Activated naive CD4-positive, alpha-beta T cell treated with anti-CD3 and anti-CD28 coated beads, Interleukin-2, amount 50 U/mL, for 72 hours (primary cell): ENCODE results near the gene CDK5R2. TPM values are rescaled to one million over a fixed set of nuclear protein-coding genes. Genes with fewer than 3 reads are reported as not detected.
"Not testable (repeated sequence)": the region's sequence is repeated elsewhere in the genome, so short reads cannot be mapped to it uniquely, and the experiment has no call there.

Experiments used
- ATAC-seq, 2 donors: fragments of 150-1000 bp; cut with Tn5 transposase; 2 replicates each; pipeline ENCODE4 v1.10.0; 2021; ENCODE audit warnings: mild to moderate bottlenecking in 2 of 2, moderate library complexity in 2 of 2
- DNase-seq, 2 donors: peaks; one replicate each; pipeline ENCODE4 v3.0.0; 2021 to 2022; ENCODE audit warnings: low spot score in 2 of 2
- H3K27ac Mint-ChIP-seq, 2 donors: one replicate each; pipeline ENCODE4 v1.8.0; 2022; ENCODE audit warnings: mild to moderate bottlenecking in 2 of 2, mixed read lengths in 2 of 2
- H3K36me3 Mint-ChIP-seq, 2 donors: one replicate each; pipeline ENCODE4 v1.8.0; 2022; ENCODE audit warnings: mixed read lengths in 2 of 2
- H3K9me3 Mint-ChIP-seq, 2 donors: one replicate each; pipeline ENCODE4 v1.8.0; 2022; ENCODE audit warnings: mixed read lengths in 2 of 2
- total RNA-seq, 2 donors: library from RNA; stranded (reverse); gene quantifications; one replicate each; pipeline ENCODE4 v1.2.3, GENCODE V29; 2022

The CDK5R2 gene
- total RNA-seq = not detected

DNA sequence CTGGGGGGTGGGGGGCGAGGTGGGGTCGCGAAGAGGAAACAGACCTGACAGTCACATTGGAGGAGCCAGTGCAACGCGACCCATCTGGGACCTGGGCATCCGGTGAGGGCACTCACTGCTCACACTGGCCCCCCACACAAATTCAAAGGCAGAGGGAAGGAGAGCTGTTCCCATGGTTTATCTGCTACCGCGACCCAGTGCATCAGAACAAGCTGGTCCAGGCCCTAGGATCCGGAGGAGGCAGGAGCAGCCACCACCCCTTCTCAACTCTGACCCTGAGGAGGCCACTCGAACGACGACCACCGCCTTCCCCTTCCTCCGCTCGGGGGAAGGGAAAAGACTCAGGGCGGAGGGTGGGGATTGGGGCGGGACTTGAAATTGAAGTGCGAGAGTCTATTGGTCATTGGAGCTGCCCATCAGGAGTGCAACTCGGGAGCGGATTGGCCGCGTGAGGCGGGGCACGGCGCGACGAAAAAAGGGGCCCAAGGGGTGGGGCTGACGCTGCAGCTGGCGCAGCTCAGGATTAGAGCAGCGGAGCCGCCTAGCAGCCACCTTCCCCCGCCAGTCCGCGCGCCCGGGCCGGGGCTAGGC lies at the start of gene CDK5R2:
TSS of gene CDK5R2 (plus strand) at position 526 of the 591 bp plus-strand sequence. CDS start 155 bp downstream, outside the sequence.
- Mint-ChIP-seq H3K27ac (no peak within 1 kb of the TSS), H3K9me3 (no peaks in the 10 kb centered on the region), H3K36me3 (no peaks in the 10 kb centered on the region)
- ATAC-seq (peak; percentile 83 to 98), DNase-seq (peak in 1 of 2 donors; percentile 83)

DNA sequence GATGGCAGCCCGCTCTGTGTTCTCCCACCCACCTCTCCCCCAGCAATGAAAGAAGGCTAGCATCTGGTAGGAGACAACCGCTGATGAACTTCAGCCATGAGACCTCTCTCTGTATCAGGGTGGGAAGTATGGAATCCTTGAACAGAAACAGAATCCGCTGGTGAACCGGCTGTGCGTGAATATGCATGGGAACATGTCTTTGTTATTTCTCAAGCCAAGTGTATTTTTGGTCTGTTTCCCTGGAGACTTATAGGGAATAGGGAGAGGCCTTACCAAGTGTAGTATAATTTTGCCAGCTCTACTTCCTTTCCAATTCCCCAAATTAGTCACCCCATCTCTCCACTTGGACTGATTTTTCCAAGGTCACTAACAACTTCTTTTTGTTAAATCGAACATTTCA lies 48.7 kb upstream of the CDK5R2 start:
- H3K36me3 Mint-ChIP-seq = no peaks in the 10 kb centered on the region
- no peaks in the 10 kb centered on the region for H3K9me3 Mint-ChIP-seq
- H3K27ac Mint-ChIP-seq = no peak overlapping the region
- DNase-seq = no peak
- no peak for ATAC-seq

- ATAC-seq = no peak
- H3K36me3 Mint-ChIP-seq = peaks cover 6 to 11% of the 10 kb centered on the region in 2 donors
- peaks cover 4 to 5% of the 10 kb centered on the region in 2 donors for H3K9me3 Mint-ChIP-seq
- no peak for DNase-seq
- no peak overlapping the region for H3K27ac Mint-ChIP-seq
These were observed 39.0 kb upstream of the CDK5R2 start for GRCh38 chr2:218920504-218920903.

DNA sequence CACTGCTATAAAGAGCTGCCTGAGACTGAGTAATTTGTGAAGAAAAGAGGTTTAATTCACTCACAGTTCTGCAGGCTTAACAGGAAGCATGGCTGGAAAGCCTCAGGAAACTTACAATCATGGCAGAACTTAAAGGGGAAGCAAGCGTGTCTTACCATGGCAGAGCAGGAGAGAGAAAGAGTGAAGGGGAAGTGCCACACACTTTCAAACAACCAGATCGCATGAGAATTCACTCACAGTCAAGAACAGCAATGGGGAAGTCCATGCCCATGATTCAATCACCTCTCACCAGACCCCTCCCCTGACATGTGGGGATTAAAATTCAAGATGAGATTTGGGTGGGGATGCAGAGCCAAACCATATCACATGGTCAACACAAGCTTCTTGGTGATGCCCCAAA lies 34.7 kb upstream of the CDK5R2 start:
- ATAC-seq (no peak), DNase-seq (no peak)
- no peak overlapping the region for H3K27ac Mint-ChIP-seq
- peaks cover 4 to 5% of the 10 kb centered on the region in 2 donors for H3K9me3 Mint-ChIP-seq
- H3K36me3 Mint-ChIP-seq = peaks cover 6 to 15% of the 10 kb centered on the region in 2 donors

GRCh38 chr2:218925434-218925833 lies 34.0 kb upstream of the CDK5R2 start:
- peaks cover 4 to 5% of the 10 kb centered on the region in 2 donors for H3K9me3 Mint-ChIP-seq
- DNase-seq = no peak
- H3K27ac Mint-ChIP-seq = no peak overlapping the region
- no peak for ATAC-seq
- H3K36me3 Mint-ChIP-seq = peaks cover 6 to 15% of the 10 kb centered on the region in 2 donors

GRCh38 chr2:218927422-218927821 lies 32.0 kb upstream of the CDK5R2 start:
- Mint-ChIP-seq H3K36me3 (peaks cover under 1 to 15% of the 10 kb centered on the region in 2 donors), H3K9me3 (peaks cover 4 to 5% of the 10 kb centered on the region in 2 donors), H3K27ac (no peak overlapping the region)
- ATAC-seq = no peak
- DNase-seq = no peak

DNA sequence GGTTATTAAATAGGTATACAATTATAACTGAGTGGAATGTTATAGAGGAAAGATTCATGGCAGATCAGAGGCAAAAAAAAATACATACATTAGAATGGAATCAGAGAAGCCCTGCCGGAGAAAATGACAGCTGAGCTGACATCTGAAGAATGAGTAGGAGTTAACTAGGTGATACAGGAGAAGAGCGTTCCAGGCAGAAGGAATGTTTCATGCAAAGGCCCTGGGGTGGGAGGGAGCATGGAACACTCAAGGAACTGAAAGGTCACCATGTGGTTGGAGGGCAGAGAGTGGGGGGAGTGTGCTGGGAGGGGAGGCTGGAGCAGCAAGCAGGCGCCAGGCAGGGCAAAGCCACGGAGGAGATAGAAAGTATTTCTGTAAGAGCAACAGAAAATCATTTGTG lies 31.6 kb upstream of the CDK5R2 start:
- Mint-ChIP-seq H3K36me3 (peaks cover 0 to 15% of the 10 kb centered on the region in 2 donors), H3K27ac (no peak overlapping the region), H3K9me3 (peaks cover 4 to 5% of the 10 kb centered on the region in 2 donors)
- DNase-seq (no peak), ATAC-seq (no peak)

DNA sequence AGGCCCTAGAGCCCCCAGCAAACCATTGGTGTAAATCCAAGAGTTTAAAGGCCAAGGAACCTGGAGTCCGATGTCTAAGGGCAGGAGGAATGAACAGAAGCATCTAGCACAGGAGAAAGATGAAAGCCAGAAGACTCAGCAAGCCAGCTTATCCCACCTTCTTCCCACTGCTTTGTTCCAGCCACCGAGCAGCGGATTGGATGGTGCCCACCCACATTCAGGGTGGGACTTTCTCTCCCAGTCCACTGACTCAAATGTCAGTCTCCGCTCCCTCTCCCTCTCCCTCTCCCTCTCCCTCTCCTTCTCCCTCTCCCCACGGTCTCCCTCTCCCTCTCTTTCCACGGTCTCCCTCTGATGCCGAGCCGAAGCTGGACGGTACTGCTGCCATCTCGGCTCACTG lies 29.0 kb upstream of the CDK5R2 start:
- ATAC-seq, DNase-seq, H3K27ac Mint-ChIP-seq, H3K9me3 Mint-ChIP-seq, H3K36me3 Mint-ChIP-seq: not testable (repeated sequence)

GRCh38 chr2:218931751-218932150 lies 27.7 kb upstream of the CDK5R2 start:
- H3K36me3 Mint-ChIP-seq, H3K27ac Mint-ChIP-seq, H3K9me3 Mint-ChIP-seq, DNase-seq, ATAC-seq: not testable (repeated sequence)

DNA sequence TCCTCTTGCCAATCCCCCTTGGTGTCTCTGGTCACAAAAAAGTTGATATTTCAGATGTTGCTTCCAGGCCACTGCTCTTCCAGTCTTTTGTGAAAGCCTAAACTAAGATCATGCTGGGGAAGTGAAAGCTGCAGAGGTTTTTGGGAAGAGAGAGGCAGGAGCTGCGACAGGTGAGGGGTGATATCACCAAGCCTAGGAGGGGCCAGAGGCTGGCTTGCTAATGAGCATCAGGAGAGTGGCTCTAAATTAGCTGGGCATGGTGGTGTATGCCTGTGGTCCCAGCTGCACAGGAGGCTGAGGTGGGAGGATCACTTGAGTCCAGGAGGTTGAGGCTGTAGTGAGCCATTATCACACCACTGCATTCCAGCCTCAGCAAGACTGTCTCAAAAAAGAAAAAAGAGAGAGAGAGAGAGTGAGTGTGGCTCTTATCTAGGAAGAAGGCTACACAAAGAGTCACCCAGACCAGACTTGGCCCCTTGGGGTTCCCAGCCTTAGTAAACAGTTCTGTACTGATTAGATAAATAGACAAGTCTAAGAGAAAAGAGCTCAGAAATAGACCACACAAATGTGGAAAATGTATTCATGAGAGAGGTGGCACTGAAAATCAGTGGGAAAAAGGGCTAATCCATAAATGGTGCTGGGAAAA lies 14.6 kb upstream of the CDK5R2 start:
- H3K27ac Mint-ChIP-seq = no peak overlapping the region
- DNase-seq = no peak
- no peaks in the 10 kb centered on the region for H3K9me3 Mint-ChIP-seq
- no peaks in the 10 kb centered on the region for H3K36me3 Mint-ChIP-seq
- ATAC-seq = no peak

DNA sequence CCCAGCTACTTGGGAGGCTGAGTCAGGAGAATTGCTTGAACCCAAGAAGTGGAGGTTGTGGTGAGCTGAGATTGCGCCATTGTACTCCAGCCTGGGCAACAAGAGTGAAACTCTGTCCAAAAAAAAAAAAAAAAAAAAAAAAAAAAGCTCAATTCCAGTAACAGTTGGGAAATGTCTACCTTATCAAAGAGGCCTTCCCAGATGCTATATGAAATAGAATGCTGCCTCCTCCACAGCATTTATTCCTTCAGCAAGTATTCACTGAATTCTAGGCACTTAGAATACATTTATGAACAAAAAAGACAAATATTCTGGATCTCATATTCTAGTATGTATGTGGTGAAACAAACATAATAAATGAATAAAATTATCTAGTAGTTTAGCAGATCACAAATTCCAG lies 12.8 kb upstream of the CDK5R2 start:
- ATAC-seq = no peak
- H3K36me3 Mint-ChIP-seq = no peaks in the 10 kb centered on the region
- H3K27ac Mint-ChIP-seq = no peak overlapping the region
- H3K9me3 Mint-ChIP-seq = no peaks in the 10 kb centered on the region
- no peak for DNase-seq

DNA sequence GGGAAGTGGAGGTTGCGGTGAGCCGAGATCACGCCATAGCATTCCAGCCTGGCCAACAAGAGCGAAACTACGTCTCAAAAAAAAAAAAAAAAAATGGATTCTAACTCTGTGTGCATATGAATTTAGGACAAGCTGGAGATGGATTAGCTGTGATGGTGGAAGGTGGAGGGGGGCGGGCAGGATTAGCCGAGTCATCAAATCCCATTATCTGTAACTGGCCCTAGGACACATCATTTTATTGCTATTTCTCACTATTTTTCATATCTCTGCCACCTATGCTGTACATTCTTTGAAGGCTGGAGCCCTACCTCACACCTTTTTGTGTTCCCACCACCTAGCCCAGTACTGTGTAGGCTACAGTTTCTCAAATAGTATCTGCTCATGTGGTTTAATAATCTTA lies 7.3 kb upstream of the CDK5R2 start:
- ATAC-seq = no peak
- no peak for DNase-seq
- Mint-ChIP-seq H3K36me3 (no peaks in the 10 kb centered on the region), H3K9me3 (no peaks in the 10 kb centered on the region), H3K27ac (no peak overlapping the region)

DNA sequence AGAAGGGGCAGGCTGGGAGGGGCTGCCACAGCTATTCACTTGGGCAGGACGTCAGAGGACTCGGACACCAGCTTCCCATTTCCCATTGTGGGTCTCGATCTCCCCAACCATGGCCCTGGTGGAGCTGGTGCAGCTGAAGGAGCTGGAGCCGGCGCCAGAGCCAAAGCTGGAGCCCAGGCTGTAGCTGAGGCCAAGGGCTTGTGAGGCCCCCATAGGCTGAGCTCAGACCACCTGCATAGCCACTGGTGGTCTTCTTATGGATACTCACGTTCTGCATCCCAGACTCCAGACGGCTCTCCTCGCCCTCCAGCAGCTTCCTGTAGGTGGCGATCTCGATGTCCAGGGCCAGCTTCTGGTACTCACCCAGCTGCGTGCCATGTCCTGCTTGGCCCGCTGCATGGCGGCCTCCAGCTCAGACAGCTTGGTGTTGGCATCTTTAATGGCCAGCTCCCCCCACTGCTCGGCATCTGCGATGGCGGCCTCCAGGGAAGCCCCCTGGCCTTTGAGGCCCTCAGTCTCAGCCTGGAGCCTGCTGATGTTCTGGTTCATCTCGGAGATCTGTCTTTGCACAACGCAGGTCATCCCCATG lies 6.0 kb upstream of the CDK5R2 start:
- DNase-seq (no peak), ATAC-seq (no peak)
- H3K27ac Mint-ChIP-seq = no peak overlapping the region
- no peaks in the 10 kb centered on the region for H3K9me3 Mint-ChIP-seq
- no peaks in the 10 kb centered on the region for H3K36me3 Mint-ChIP-seq

DNA sequence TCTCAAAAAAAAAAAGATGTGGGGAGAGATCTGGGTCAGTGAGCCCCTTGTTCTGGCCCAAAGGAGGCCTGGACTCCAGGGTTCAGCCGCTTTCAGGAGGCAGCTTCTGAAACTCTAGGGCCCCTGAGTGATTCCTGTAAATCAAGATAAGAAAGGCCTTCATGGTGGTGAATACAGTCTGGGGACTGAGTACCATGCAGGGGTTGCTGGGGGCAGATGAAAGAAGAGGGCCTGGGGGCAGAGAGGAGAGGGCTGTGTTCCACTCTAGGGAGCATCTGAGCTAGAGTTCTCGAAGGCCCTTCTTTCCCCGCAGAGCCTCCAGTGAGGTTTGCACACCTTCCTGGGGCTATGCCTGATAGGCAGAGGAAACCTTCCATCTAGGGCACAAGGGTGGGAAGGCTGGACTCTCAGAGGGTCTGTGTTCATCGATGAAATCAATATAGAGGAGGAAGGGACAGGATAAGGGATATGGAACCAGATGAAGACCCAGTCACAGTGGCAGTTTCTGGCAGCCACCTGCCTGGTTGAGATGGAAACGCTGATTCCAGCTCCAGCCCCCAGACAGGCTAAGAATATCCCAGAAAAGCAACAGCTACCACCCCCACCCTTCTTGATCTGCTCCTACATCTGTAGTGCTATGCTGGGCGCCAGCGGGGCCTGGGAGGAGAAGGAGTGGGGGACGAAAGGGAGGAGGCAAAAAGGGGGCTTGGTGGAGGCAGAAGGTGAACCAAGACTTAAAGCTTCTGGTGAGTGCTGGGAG lies 4.7 kb upstream of the CDK5R2 start:
- H3K36me3 Mint-ChIP-seq = no peaks in the 10 kb centered on the region
- H3K9me3 Mint-ChIP-seq = no peaks in the 10 kb centered on the region
- no peak overlapping the region for H3K27ac Mint-ChIP-seq
- DNase-seq (no peak), ATAC-seq (no peak)

DNA sequence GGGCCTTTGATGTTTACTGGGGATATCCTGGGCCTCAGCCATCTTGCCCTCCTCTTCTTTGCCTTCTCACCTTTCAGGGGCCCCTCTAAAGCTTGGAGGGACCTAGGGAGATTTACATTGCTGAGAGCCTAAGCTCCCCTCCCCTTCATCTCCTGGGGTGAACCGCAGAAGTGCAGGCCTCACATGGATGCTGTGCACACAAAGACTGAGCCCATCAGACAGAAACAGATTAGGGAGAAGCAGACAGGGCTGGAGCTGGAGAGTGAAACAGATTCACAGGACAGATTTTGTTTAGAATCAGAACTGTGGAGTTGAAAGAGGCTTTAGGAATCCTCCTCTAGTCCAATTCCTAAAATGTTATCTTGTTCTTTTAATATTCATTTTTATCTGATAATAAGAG lies 3.4 kb upstream of the CDK5R2 start:
- no peak for ATAC-seq
- Mint-ChIP-seq H3K9me3 (no peaks in the 10 kb centered on the region), H3K27ac (no peak overlapping the region)

DNA sequence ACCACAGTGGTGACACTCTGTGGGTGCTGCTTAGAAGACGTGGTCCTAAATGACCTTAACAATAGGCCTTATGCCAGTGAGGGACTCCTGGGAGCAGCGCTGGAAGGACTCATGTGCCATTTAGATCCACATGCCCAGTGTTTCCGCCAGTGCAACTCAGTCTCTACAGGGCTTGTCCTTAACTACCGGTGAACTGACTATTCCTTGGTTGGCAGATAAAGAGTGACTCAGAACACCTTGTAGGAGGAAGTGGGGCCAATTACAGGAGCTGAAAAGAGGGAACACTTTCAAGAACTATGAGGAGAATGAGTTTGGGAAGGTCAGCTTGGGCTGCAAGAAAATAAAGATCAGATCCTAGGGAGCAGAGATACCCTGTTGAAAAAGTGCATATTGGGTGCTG lies 1.8 kb upstream of the CDK5R2 start:
- H3K36me3 Mint-ChIP-seq = no peaks in the 10 kb centered on the region
- no peak overlapping the region for H3K27ac Mint-ChIP-seq
- H3K9me3 Mint-ChIP-seq = no peaks in the 10 kb centered on the region
- no peak for ATAC-seq
- DNase-seq = no peak

More for the DNA sequence above, 3.4 kb upstream of the CDK5R2 start:
- DNase-seq = no peak
- no peaks in the 10 kb centered on the region for H3K36me3 Mint-ChIP-seq

DNA sequence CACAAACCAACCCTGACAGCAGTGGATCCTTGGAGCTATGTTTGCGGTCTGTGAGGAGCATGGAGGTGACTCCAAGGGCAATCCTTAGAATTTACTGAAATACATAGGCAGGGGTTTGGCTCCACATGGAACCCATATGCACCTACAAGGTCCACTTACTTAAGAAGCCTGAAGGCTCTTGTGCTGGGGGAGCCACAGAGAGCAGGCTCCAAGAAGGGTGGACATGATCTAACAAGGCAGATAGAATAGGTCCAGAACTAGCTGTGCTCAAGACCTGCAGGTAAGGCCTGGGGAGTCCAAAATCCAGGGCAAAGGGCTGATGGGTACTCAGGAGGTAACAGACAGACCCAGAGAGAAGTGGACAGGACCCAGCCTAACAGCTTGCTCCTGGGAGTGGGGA lies 1.2 kb upstream of the CDK5R2 start:
- ATAC-seq (no peak), DNase-seq (no peak)
- Mint-ChIP-seq H3K9me3 (no peaks in the 10 kb centered on the region), H3K27ac (no peak overlapping the region), H3K36me3 (no peaks in the 10 kb centered on the region)
